WTC11 (cell line): ENCODE results near the gene DRD1. TPM values are rescaled to one million over a fixed set of nuclear protein-coding genes. Genes with fewer than 3 reads are reported as not detected.

ENCODE experiments used
- ATAC-seq: fragments of 200-7000 bp; cut with Tn5 transposase; 2 replicates; pipeline ENCODE4 v1.10.0; 2021; ENCODE audit warnings: mild to moderate bottlenecking, moderate library complexity
- CTCF ChIA-PET: fragments of 300-600 bp; sonication (Branson Sonifier 250); formaldehyde crosslinking; loops from one replicate; lab custom pipeline; 2021; ENCODE audit warnings: antibody characterized with exemption; lab: Charles Lee
- POLR2A ChIA-PET: fragments of 350-600 bp; sonication (Branson Sonifier 250); formaldehyde crosslinking; loops from one replicate; lab custom pipeline; 2021; ENCODE audit warnings: antibody characterized with exemption; lab: Charles Lee
- DNase-seq: peaks from one replicate; pipeline ENCODE4 v3.0.0; 2021; ENCODE audit warnings: low spot score
- H3K27ac Mint-ChIP-seq: 2 replicates; pipeline ENCODE4 v1.8.0; 2021; ENCODE audit warnings: mixed read lengths
- H3K27me3 Mint-ChIP-seq: 2 replicates; pipeline ENCODE4 v1.8.0; 2021; ENCODE audit warnings: low read depth, mild to moderate bottlenecking, moderate library complexity, mixed read lengths
- H3K36me3 Mint-ChIP-seq: 2 replicates; pipeline ENCODE4 v1.8.0; 2021; ENCODE audit warnings: mixed read lengths
- H3K4me1 Mint-ChIP-seq: 2 replicates; pipeline ENCODE4 v1.8.0; 2022; ENCODE audit warnings: mixed read lengths
- H3K4me3 Mint-ChIP-seq: 2 replicates; pipeline ENCODE4 v1.8.0; 2021; ENCODE audit warnings: mild to moderate bottlenecking, moderate library complexity, mixed read lengths
- H3K9me3 Mint-ChIP-seq: 2 replicates; pipeline ENCODE4 v1.8.0; 2021; ENCODE audit warnings: mixed read lengths
- ATF2 ChIP-seq: sonication (generic); formaldehyde crosslinking; IDR thresholded peaks from 2 replicates; pipeline ENCODE4 v1.8.1; 2022; ENCODE audit warnings: low read depth, missing genetic modification reagents, borderline replicate concordance
- CBFB ChIP-seq: sonication (generic); formaldehyde crosslinking; IDR thresholded peaks from 2 replicates; pipeline ENCODE4 v1.8.1; 2022; ENCODE audit warnings: mild to moderate bottlenecking, low read depth, missing genetic modification reagents
- CDX4 ChIP-seq: fragments of 250-450 bp; sonication (Bioruptor Pico); IDR thresholded peaks from 2 replicates; pipeline ENCODE4 v1.9.0; 2021; ENCODE audit warnings: moderate library complexity, mild to moderate bottlenecking, inconsistent platforms, borderline replicate concordance
- E2F1 ChIP-seq: sonication (generic); formaldehyde crosslinking; IDR thresholded peaks from 2 replicates; pipeline ENCODE4 v1.8.0; 2022; ENCODE audit warnings: mild to moderate bottlenecking, missing genetic modification reagents
- E2F4 ChIP-seq: sonication (generic); formaldehyde crosslinking; IDR thresholded peaks from 2 replicates; pipeline ENCODE4 v1.8.1; 2022; ENCODE audit warnings: low read depth, mild to moderate bottlenecking, moderate library complexity, missing genetic modification reagents, borderline replicate concordance
- GTF2I ChIP-seq: fragments of 250-450 bp; sonication (Bioruptor Pico); conservative IDR thresholded peaks from 2 replicates; pipeline ENCODE4 v1.4.0; 2021; ENCODE audit warnings: mild to moderate bottlenecking
- HMGA2 ChIP-seq: fragments of 250-450 bp; sonication (Bioruptor Pico); IDR thresholded peaks from 2 replicates; pipeline ENCODE4 v1.4.0; 2021; ENCODE audit warnings: mild to moderate bottlenecking, moderate library complexity
- IRF1 ChIP-seq: sonication (generic); formaldehyde crosslinking; IDR thresholded peaks from 2 replicates; pipeline ENCODE4 v1.8.0; 2023; ENCODE audit warnings: missing genetic modification reagents
- JUN ChIP-seq: sonication (generic); formaldehyde crosslinking; IDR thresholded peaks from 2 replicates; pipeline ENCODE4 v1.8.0; 2023; ENCODE audit warnings: mild to moderate bottlenecking, missing genetic modification reagents
- OVOL2 ChIP-seq: fragments of 250-450 bp; sonication (Bioruptor Pico); IDR thresholded peaks from 2 replicates; pipeline ENCODE4 v1.9.0; 2021; ENCODE audit warnings: mild to moderate bottlenecking, borderline replicate concordance
- RORB ChIP-seq: fragments of 250-450 bp; sonication (Bioruptor Pico); IDR thresholded peaks from 2 replicates; pipeline ENCODE4 v1.9.0; 2021; ENCODE audit warnings: mild to moderate bottlenecking
- STAT6 ChIP-seq: sonication (generic); formaldehyde crosslinking; conservative IDR thresholded peaks from 2 replicates; pipeline ENCODE4 v1.8.1; 2023; ENCODE audit warnings: mild to moderate bottlenecking, low read depth, missing genetic modification reagents, moderate library complexity
- TEAD1 ChIP-seq: sonication (generic); formaldehyde crosslinking; IDR thresholded peaks from 2 replicates; pipeline ENCODE4 v1.8.0; 2022; ENCODE audit warnings: mild to moderate bottlenecking, missing genetic modification reagents
- TEAD4 ChIP-seq: sonication (generic); formaldehyde crosslinking; IDR thresholded peaks from 2 replicates; pipeline ENCODE4 v1.8.0; 2022; ENCODE audit warnings: mild to moderate bottlenecking, missing genetic modification reagents
- TP53 ChIP-seq: sonication (generic); formaldehyde crosslinking; IDR thresholded peaks from 2 replicates; pipeline ENCODE4 v1.8.1; 2023; ENCODE audit warnings: mild to moderate bottlenecking, missing genetic modification reagents
- ZBTB21 ChIP-seq: sonication (generic); formaldehyde crosslinking; IDR thresholded peaks from 2 replicates; pipeline ENCODE4 v1.8.1; 2023; ENCODE audit warnings: mild to moderate bottlenecking, missing genetic modification reagents, borderline replicate concordance
- ZMAT4 ChIP-seq: fragments of 250-450 bp; sonication (Bioruptor Pico); IDR thresholded peaks from 2 replicates; pipeline ENCODE4 v1.9.0; 2021; ENCODE audit warnings: mild to moderate bottlenecking
- ZNF121 ChIP-seq: sonication (generic); formaldehyde crosslinking; IDR thresholded peaks from 2 replicates; pipeline ENCODE4 v1.8.0; 2023; ENCODE audit warnings: missing genetic modification reagents
- ZNF281 ChIP-seq: sonication (generic); formaldehyde crosslinking; IDR thresholded peaks from 2 replicates; pipeline ENCODE4 v1.8.0; 2023; ENCODE audit warnings: mild to moderate bottlenecking, missing genetic modification reagents
- ZNF423 ChIP-seq: fragments of 250-450 bp; sonication (Bioruptor Pico); IDR thresholded peaks from 2 replicates; pipeline ENCODE4 v2.1.2; 2022; ENCODE audit warnings: mild to moderate bottlenecking, moderate library complexity
- ZNF512 ChIP-seq: sonication (generic); formaldehyde crosslinking; IDR thresholded peaks from 2 replicates; pipeline ENCODE4 v1.8.1; 2022; ENCODE audit warnings: missing genetic modification reagents, borderline replicate concordance
- total RNA-seq: library from RNA; stranded (reverse); gene quantifications from 3 replicates; pipeline ENCODE4 v1.2.3, GENCODE V29; 2021

DRD1 gene
- total RNA-seq, 1 experiment from 2014 or later = 0.07 TPM

- TF ChIP-seq ZNF121 (CRISPR knock-in tag) = no peak
- TF ChIP-seq ZBTB21 (CRISPR knock-in tag) = no peak
- TF ChIP-seq GTF2I (CRISPR knock-in tag) = no peak
- no peak for TF ChIP-seq CDX4 (CRISPR knock-in tag)
- no peak for TF ChIP-seq HMGA2 (CRISPR knock-in tag)
- no peak for TF ChIP-seq OVOL2
- TF ChIP-seq ZNF281 = no peak
- TF ChIP-seq IRF1 = no peak
- peaks cover 10% of the 10 kb centered on the region for H3K9me3 Mint-ChIP-seq
- DNase-seq = no peak
- no peak for ATAC-seq
- peaks cover 9% of the 10 kb centered on the region; the same call in 1 of the 2 replicates for H3K36me3 Mint-ChIP-seq
- no peak overlapping the region for H3K27ac Mint-ChIP-seq
- CTCF ChIA-PET = interaction anchor here (0.8 kb wide), 1 partner anchor 31 kb away, joined by 3 read pairs; no protein-coding TSS in a partner anchor
- no peak overlapping the region for H3K4me3 Mint-ChIP-seq
- H3K27me3 Mint-ChIP-seq = peaks cover 13% of the 10 kb centered on the region
- peaks cover 5% of the 10 kb centered on the region for H3K4me1 Mint-ChIP-seq
- POLR2A ChIA-PET = no interaction called here
These were observed 50.1 kb downstream of the DRD1 start for GRCh38 chr5:175393897-175394296.

GRCh38 chr5:175392236-175392635 is 51.7 kb downstream of the DRD1 start:
- Mint-ChIP-seq H3K27me3 (peaks cover 12% of the 10 kb centered on the region), H3K9me3 (peaks cover 8% of the 10 kb centered on the region), H3K4me3 (no peak overlapping the region), H3K4me1 (peaks cover 3% of the 10 kb centered on the region), H3K27ac (no peak overlapping the region), H3K36me3 (peaks cover 7% of the 10 kb centered on the region; the same call in 1 of the 2 replicates)
- ChIA-PET CTCF (interaction anchor here (1.9 kb wide), 1 partner anchor 72 kb away, joined by 7 read pairs; no protein-coding TSS in a partner anchor), POLR2A (no interaction called here)
- DNase-seq = no peak
- ATAC-seq = no peak
- TF ChIP-seq ATF2 (CRISPR knock-in tag) = no peak
- no peak for TF ChIP-seq RORB (CRISPR knock-in tag)
- TF ChIP-seq TEAD1 (CRISPR knock-in tag) = no peak
- TF ChIP-seq ZNF423 (CRISPR knock-in tag) = no peak
- no peak for TF ChIP-seq ZMAT4 (CRISPR knock-in tag)
- TF ChIP-seq CDX4 (CRISPR knock-in tag) = no peak
- no peak for TF ChIP-seq JUN (CRISPR knock-in tag)
- TF ChIP-seq TP53 (CRISPR knock-in tag) = no peak
- TF ChIP-seq STAT6 (CRISPR knock-in tag) = no peak
- no peak for TF ChIP-seq TEAD4 (CRISPR knock-in tag)
- TF ChIP-seq CBFB (CRISPR knock-in tag) = no peak
- TF ChIP-seq E2F4 (CRISPR knock-in tag) = no peak
- no peak for TF ChIP-seq ZNF512 (CRISPR knock-in tag)
- TF ChIP-seq E2F1 (CRISPR knock-in tag) = no peak
